DOHH2 (cell line): ENCODE data around the gene MYO18B.

Experiments used
- CTCF ChIP-seq: fragments of 200-600 bp; sonication (generic); IDR thresholded peaks from one replicate; pipeline ENCODE4 v1.5.1; 2014; ENCODE audit warnings: antibody characterized with exemption, mild to moderate bottlenecking, low read depth, low read length; ENCODE audit not compliant: poor library complexity, severe bottlenecking
- EZH2phosphoT487 ChIP-seq: fragments of 200-600 bp; sonication (generic); IDR thresholded peaks from 2 replicates; pipeline ENCODE4 v1.6.1; 2017; ENCODE audit warnings: borderline replicate concordance, mild to moderate bottlenecking, antibody characterized with exemption, low read length, moderate library complexity, mixed read lengths

DNA sequence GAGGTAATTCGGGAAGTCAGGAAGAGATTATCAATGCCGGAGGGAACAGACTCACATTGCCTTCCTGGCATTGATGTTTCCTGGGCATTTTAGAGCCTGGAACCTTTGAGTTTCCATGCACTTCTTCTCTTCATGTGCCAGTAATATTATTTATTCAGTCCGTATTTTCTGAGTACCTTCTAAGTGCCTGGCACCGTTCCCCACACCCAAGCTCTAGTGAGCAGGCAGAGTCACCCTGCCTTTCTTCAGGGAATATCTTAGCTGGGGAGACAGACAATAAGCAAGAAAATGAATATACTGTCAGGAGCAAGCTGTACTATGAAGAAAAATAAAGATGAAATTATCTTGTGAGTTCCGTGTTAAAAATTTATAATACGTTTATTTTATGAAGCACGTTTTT lies 291.1 kb downstream of the MYO18B start:
- TF ChIP-seq CTCF, result no peak
- TF ChIP-seq EZH2phosphoT487, result no peak
